DND-41 (cell line): ENCODE results near the gene ANXA4.

Experiments used
- ATAC-seq: fragments of 200-7000 bp; cut with Tn5 transposase; 3 replicates; pipeline ENCODE4 v1.9.1; 2021; ENCODE audit warnings: low read depth; ENCODE audit not compliant: insufficient read depth
- DNase-seq: peaks from one replicate; pipeline ENCODE4 v3.0.0-alpha.2; 2020
- H2AFZ ChIP-seq: 2 replicates; pipeline ENCODE4 v1.6.0; 2012; ENCODE audit warnings: low read depth, low read length
- H3K27ac ChIP-seq: 2 replicates; pipeline ENCODE4 v1.5.1; 2012; ENCODE audit warnings: low read length, inconsistent platforms
- H3K27me3 ChIP-seq: fragments of 200-600 bp; sonication (generic); 2 replicates; pipeline ENCODE4 v1.6.0; 2012; ENCODE audit warnings: low read length, mild to moderate bottlenecking, inconsistent platforms; ENCODE audit not compliant: insufficient read depth, poor library complexity
- H3K36me3 ChIP-seq: 2 replicates; pipeline ENCODE4 v1.5.1; 2012; ENCODE audit warnings: low read length, inconsistent platforms; ENCODE audit not compliant: insufficient read depth
- H3K4me1 ChIP-seq: 2 replicates; pipeline ENCODE4 v1.5.1; 2012; ENCODE audit warnings: mild to moderate bottlenecking, low read length; ENCODE audit not compliant: insufficient read depth
- H3K4me2 ChIP-seq: 2 replicates; pipeline ENCODE4 v1.6.0; 2012; ENCODE audit warnings: mild to moderate bottlenecking, moderate library complexity, low read length, inconsistent platforms; ENCODE audit not compliant: insufficient read depth
- H3K4me3 ChIP-seq, 2 experiments: fragments of 200-600 bp in 1 of 2; shearing (Covaris generic) in 1 of 2; 2 replicates each; pipeline ENCODE4 v1.5.1; 2012 to 2016; ENCODE audit warnings: inconsistent platforms in 2 of 2, low read length in 2 of 2, mild to moderate bottlenecking in 2 of 2, low read depth in 1 of 2, moderate library complexity in 1 of 2
- H3K79me2 ChIP-seq: 2 replicates; pipeline ENCODE4 v1.6.0; 2012; ENCODE audit warnings: low read length, inconsistent platforms; ENCODE audit not compliant: insufficient read depth
- H3K9ac ChIP-seq: 2 replicates; pipeline ENCODE4 v1.6.0; 2012; ENCODE audit warnings: low read depth, mild to moderate bottlenecking, inconsistent platforms, low read length, moderate library complexity
- H3K9me3 ChIP-seq: 2 replicates; pipeline ENCODE4 v1.5.1; 2012; ENCODE audit warnings: low read length, moderate library complexity, mild to moderate bottlenecking, inconsistent platforms; ENCODE audit not compliant: insufficient read depth, severe bottlenecking
- H4K20me1 ChIP-seq: 2 replicates; pipeline ENCODE4 v1.6.0; 2012; ENCODE audit warnings: low read length; ENCODE audit not compliant: insufficient read depth
- CTCF ChIP-seq: IDR thresholded peaks from 2 replicates; pipeline ENCODE4 v1.5.1; 2012; ENCODE audit warnings: borderline replicate concordance, low read length, moderate library complexity, mild to moderate bottlenecking; ENCODE audit not compliant: poor library complexity, severe bottlenecking; ENCODE audit errors: extremely low read depth
- EZH2 ChIP-seq: IDR thresholded peaks from 3 replicates; pipeline ENCODE4 v1.6.1; 2012; ENCODE audit warnings: borderline replicate concordance, low read depth, mild to moderate bottlenecking, moderate library complexity, low read length, inconsistent platforms; ENCODE audit not compliant: severe bottlenecking

ANXA4 gene

GRCh38 chr2:69693775-69694450 is 48.0 kb upstream of the ANXA4 start:
- H3K4me2 ChIP-seq = peak overlapping the region; percentile 51
- no peaks in the 10 kb centered on the region for H4K20me1 ChIP-seq
- H3K4me3 ChIP-seq = peak overlapping the region in 1 of 2 experiments; percentile 25; a peak in 2 of 4 replicates
- TF ChIP-seq EZH2 = no peak
- no peak for TF ChIP-seq CTCF
- ATAC-seq (peak; percentile 81), DNase-seq (peak; percentile 85)
- H3K79me2 ChIP-seq = no peaks in the 10 kb centered on the region
- no peaks in the 10 kb centered on the region for H3K27me3 ChIP-seq
- no peaks in the 10 kb centered on the region for H3K9me3 ChIP-seq
- peaks cover 79% of the 10 kb centered on the region for H3K4me1 ChIP-seq
- H3K27ac ChIP-seq = peak overlapping the region; percentile 97
- H3K9ac ChIP-seq = peak overlapping the region; percentile 58
- no peak overlapping the region for H2AFZ ChIP-seq
- no peaks in the 10 kb centered on the region for H3K36me3 ChIP-seq

GRCh38 chr2:69694894-69695849 is 46.8 kb upstream of the ANXA4 start:
- H3K79me2 ChIP-seq = no peaks in the 10 kb centered on the region
- H3K27me3 ChIP-seq = no peaks in the 10 kb centered on the region
- H3K36me3 ChIP-seq = no peaks in the 10 kb centered on the region
- TF ChIP-seq EZH2 (no peak), CTCF (no peak)
- peak overlapping the region; percentile 25; the same call in 1 of the 2 replicates for H3K4me2 ChIP-seq
- no peak overlapping the region for H2AFZ ChIP-seq
- H3K9me3 ChIP-seq = no peaks in the 10 kb centered on the region
- no peaks in the 10 kb centered on the region for H4K20me1 ChIP-seq
- ATAC-seq (no peak), DNase-seq (peak; percentile 36)
- peaks cover 79% of the 10 kb centered on the region for H3K4me1 ChIP-seq
- H3K27ac ChIP-seq = peak overlapping the region; percentile 77
- peak overlapping the region; percentile 37 for H3K9ac ChIP-seq
- H3K4me3 ChIP-seq = no peak overlapping the region

- ATAC-seq = no peak
- no peak overlapping the region for H3K4me3 ChIP-seq
- H3K27ac ChIP-seq = peak overlapping the region; percentile 77
- H2AFZ ChIP-seq = no peak overlapping the region
- H4K20me1 ChIP-seq = no peaks in the 10 kb centered on the region
- no peak overlapping the region for H3K9ac ChIP-seq
- DNase-seq = no peak
- no peaks in the 10 kb centered on the region for H3K27me3 ChIP-seq
- H3K9me3 ChIP-seq = no peaks in the 10 kb centered on the region
- H3K4me1 ChIP-seq = peaks cover 74% of the 10 kb centered on the region
- H3K36me3 ChIP-seq = no peaks in the 10 kb centered on the region
- no peak overlapping the region for H3K4me2 ChIP-seq
- TF ChIP-seq CTCF (no peak), EZH2 (no peak)
- no peaks in the 10 kb centered on the region for H3K79me2 ChIP-seq
Observed at GRCh38 chr2:69695850-69696216, 46.1 kb upstream of the ANXA4 start.
